ENCODE results near the gene CUEDC2. TPM values are rescaled to one million over a fixed set of nuclear protein-coding genes. Genes with fewer than 3 reads are reported as not detected.

Gene CUEDC2
- total and polyA plus RNA-seq, 10 of the 15 experiments (the other 5 are each of a cell fraction or from before 2014, with no cell fraction given), result 20.4 to 121 (median 75.0) TPM

DNA sequence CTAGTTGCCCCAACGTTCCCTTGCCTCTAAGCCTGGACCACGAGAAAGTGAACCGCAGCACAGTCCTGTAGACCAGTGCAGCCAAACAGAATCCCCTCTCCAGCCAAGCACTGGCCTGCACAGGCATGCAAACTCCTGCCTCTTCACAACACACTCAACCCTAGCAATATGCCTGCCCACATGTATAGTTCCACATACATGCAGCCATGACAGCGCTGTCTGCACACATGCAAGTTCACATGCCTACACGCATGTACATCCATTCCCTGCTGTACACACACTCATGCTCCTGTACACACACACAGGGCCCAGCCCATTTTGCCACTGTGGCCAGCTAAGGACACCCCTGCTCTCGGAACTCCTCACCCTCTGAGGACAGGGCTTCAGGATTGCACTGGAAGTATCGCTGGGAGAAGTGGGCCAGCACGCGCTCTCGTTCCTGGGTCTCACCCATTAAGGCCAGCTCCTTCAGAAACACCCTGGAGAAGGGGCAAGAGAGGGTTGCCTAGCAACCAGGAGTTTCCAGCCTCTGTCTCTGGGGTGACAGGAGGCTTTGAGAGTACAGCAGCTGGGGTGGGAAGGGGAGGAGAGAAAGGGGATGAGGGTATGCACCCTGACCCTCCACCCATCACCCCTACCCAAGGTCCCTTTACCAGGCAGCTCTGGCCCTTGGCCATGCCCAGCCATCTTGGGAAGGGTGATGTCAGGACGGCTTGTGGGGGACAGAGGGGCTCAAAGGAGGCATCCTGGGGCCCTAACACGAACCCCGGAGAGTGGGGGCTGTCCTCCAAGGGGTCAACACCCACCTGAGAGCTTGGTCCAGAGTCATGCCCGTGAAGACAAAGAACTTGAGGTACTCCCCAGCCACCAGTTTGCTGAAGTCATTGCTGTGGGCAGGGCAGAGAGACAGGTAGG is 20.8 kb downstream of the CUEDC2 start (continued):
- TF ChIP-seq, protein P1, sequence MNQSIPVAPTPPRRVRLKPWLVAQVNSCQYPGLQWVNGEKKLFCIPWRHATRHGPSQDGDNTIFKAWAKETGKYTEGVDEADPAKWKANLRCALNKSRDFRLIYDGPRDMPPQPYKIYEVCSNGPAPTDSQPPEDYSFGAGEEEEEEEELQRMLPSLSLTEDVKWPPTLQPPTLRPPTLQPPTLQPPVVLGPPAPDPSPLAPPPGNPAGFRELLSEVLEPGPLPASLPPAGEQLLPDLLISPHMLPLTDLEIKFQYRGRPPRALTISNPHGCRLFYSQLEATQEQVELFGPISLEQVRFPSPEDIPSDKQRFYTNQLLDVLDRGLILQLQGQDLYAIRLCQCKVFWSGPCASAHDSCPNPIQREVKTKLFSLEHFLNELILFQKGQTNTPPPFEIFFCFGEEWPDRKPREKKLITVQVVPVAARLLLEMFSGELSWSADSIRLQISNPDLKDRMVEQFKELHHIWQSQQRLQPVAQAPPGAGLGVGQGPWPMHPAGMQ (IDR thresholded peaks at IDR 0.05; ENCODE audit: borderline replicate concordance), result no peak
- TF ChIP-seq SPI1 (IDR thresholded peaks at IDR 0.05; ENCODE audit: borderline replicate concordance, insufficient read depth, low read depth, low read length) (no peak), MYC (IDR thresholded peaks at IDR 0.05; ENCODE audit: insufficient read depth, insufficient read length, insufficient replicate concordance, low read length, severe bottlenecking) (no peak)
- TF ChIP-seq, protein P2, sequence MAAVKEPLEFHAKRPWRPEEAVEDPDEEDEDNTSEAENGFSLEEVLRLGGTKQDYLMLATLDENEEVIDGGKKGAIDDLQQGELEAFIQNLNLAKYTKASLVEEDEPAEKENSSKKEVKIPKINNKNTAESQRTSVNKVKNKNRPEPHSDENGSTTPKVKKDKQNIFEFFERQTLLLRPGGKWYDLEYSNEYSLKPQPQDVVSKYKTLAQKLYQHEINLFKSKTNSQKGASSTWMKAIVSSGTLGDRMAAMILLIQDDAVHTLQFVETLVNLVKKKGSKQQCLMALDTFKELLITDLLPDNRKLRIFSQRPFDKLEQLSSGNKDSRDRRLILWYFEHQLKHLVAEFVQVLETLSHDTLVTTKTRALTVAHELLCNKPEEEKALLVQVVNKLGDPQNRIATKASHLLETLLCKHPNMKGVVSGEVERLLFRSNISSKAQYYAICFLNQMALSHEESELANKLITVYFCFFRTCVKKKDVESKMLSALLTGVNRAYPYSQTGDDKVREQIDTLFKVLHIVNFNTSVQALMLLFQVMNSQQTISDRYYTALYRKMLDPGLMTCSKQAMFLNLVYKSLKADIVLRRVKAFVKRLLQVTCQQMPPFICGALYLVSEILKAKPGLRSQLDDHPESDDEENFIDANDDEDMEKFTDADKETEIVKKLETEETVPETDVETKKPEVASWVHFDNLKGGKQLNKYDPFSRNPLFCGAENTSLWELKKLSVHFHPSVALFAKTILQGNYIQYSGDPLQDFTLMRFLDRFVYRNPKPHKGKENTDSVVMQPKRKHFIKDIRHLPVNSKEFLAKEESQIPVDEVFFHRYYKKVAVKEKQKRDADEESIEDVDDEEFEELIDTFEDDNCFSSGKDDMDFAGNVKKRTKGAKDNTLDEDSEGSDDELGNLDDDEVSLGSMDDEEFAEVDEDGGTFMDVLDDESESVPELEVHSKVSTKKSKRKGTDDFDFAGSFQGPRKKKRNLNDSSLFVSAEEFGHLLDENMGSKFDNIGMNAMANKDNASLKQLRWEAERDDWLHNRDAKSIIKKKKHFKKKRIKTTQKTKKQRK (IDR thresholded peaks at IDR 0.05; ENCODE audit: low read depth, low read length), result no peak
